Stimulated activated CD4-positive, alpha-beta T cell treated with anti-CD3 and anti-CD28 coated beads, TNF-alpha, amount 100 ng/mL, for 48 hours (primary cell): ENCODE results near the gene CXorf49.
"Not testable (repeated sequence)": the region's sequence is repeated elsewhere in the genome, so short reads cannot be mapped to it uniquely, and the experiment has no call there.

ENCODE experiments used
- DNase-seq, 3 donors: peaks; one replicate each; pipeline ENCODE4 v3.0.0-alpha.2; 2020; ENCODE audit warnings: low read depth in 3 of 3

Gene CXorf49

GRCh38 chrX:71718185-71718584 lies at the start of gene CXorf49:
TSS of gene CXorf49 (minus strand) at chrX:71718285. CDS start at chrX:71718151, 134 bp downstream.
- DNase-seq, result not testable (repeated sequence)

GRCh38 chrX:71767134-71767533 lies 49.0 kb upstream of the CXorf49 start:
- not testable (repeated sequence) for DNase-seq

- DNase-seq, result not testable (repeated sequence)
Observed at GRCh38 chrX:71765613-71766012, 47.5 kb upstream of the CXorf49 start.

- not testable (repeated sequence) for DNase-seq
Observed at GRCh38 chrX:71764832-71765231, 46.7 kb upstream of the CXorf49 start.

- DNase-seq, result not testable (repeated sequence)
Observed at GRCh38 chrX:71763049-71763448, 45.0 kb upstream of the CXorf49 start, which contains the start of gene CXorf49B. TSS of gene CXorf49B (plus strand) at chrX:71763349. CDS start at chrX:71763424, 75 bp downstream.

- DNase-seq, result not testable (repeated sequence)
Observed at GRCh38 chrX:71760688-71761281, 42.7 kb upstream of the CXorf49 start.

GRCh38 chrX:71720289-71720886 lies 2.3 kb upstream of the CXorf49 start:
- DNase-seq, result not testable (repeated sequence)

- DNase-seq, result peak in 1 of 3 donors; percentile 0
Observed at GRCh38 chrX:71719195-71719594, 1.1 kb upstream of the CXorf49 start.

GRCh38 chrX:71716323-71716722 lies 1.8 kb downstream of the CXorf49 start:
- not testable (repeated sequence) for DNase-seq

- not testable (repeated sequence) for DNase-seq
Observed at GRCh38 chrX:71715551-71715950, 2.5 kb downstream of the CXorf49 start.

GRCh38 chrX:71714064-71714463 lies 4.0 kb downstream of the CXorf49 start:
- DNase-seq, result not testable (repeated sequence)

GRCh38 chrX:71702853-71703252 lies 15.2 kb downstream of the CXorf49 start:
- not testable (repeated sequence) for DNase-seq

GRCh38 chrX:71699023-71699344 lies 19.1 kb downstream of the CXorf49 start:
- DNase-seq, result not testable (repeated sequence)

- DNase-seq, result not testable (repeated sequence)
Observed at GRCh38 chrX:71698299-71699022, 19.6 kb downstream of the CXorf49 start.

GRCh38 chrX:71697466-71698298 lies 20.4 kb downstream of the CXorf49 start:
- DNase-seq, result not testable (repeated sequence)

- DNase-seq, result not testable (repeated sequence)
Observed at GRCh38 chrX:71696641-71697465, 21.2 kb downstream of the CXorf49 start.

GRCh38 chrX:71679575-71680207 lies 38.4 kb downstream of the CXorf49 start:
- DNase-seq, result no peak

- not testable (repeated sequence) for DNase-seq
Observed at GRCh38 chrX:71677195-71677594, 40.9 kb downstream of the CXorf49 start.

- DNase-seq, result not testable (repeated sequence)
Observed at GRCh38 chrX:71676068-71676795, 41.9 kb downstream of the CXorf49 start.

- not testable (repeated sequence) for DNase-seq
Observed at GRCh38 chrX:71675636-71676035, 42.4 kb downstream of the CXorf49 start.
